ENCODE results near the gene C17orf78. TPM values are rescaled to one million over a fixed set of nuclear protein-coding genes. Genes with fewer than 3 reads are reported as not detected.
"Not testable (repeated sequence)": the region's sequence is repeated elsewhere in the genome, so short reads cannot be mapped to it uniquely, and the experiment has no call there.

C17orf78 gene
- total and polyA plus RNA-seq, 4 donors, result 0.57 TPM; not detected in 3

DNA sequence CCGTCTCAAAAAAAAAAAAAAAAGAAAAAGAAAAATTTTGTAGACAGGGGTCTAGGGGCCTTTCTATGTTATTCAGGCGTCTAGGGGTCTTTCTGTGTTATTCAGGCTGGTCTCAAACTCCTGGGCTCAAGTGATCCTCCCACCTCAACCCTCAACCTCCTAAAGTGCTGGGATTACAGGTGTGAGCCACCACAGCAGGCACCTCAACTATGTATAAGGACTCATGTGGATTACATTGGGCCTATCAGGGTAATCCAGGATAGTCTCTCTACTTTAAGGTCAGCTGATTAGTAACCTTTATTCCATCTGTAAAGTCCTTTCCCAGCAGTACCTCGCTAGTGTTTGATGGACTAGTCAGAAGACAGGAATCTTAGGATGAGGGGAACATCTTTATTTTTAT is 53.3 kb downstream of the C17orf78 start:
- Histone ChIP-seq H3K27ac (ENCODE audit: low read depth, low read length) (no peak overlapping the region), H3K4me3 (ENCODE audit: low read depth, low read length) (no peak overlapping the region), H3K27me3 (ENCODE audit: control insufficient read depth, insufficient read depth, low read length) (no peaks in the 10 kb centered on the region), H3K36me3 (ENCODE audit: control insufficient read depth, insufficient read depth, low read length) (peaks cover 31% of the 10 kb centered on the region), H3K4me1 (ENCODE audit: control insufficient read depth, insufficient read depth, low read length) (no peaks in the 10 kb centered on the region), H3K9me3 (ENCODE audit: control insufficient read depth, insufficient read depth, low read length) (no peaks in the 10 kb centered on the region)
- no peak for DNase-seq (ENCODE audit: low read depth in 4 of 6, low spot score in 6 of 6)
- no CpG with 5 or more reads among the region's 3 CpGs for WGBS (ENCODE audit: insufficient coverage)

- no CpG with 5 or more reads among the region's 1 CpG for WGBS (ENCODE audit: insufficient coverage)
- Histone ChIP-seq H3K27ac (ENCODE audit: low read depth, low read length) (no peak overlapping the region), H3K4me3 (ENCODE audit: low read depth, low read length) (no peak overlapping the region), H3K4me1 (ENCODE audit: control insufficient read depth, insufficient read depth, low read length) (no peaks in the 10 kb centered on the region), H3K27me3 (ENCODE audit: control insufficient read depth, insufficient read depth, low read length) (no peaks in the 10 kb centered on the region), H3K36me3 (ENCODE audit: control insufficient read depth, insufficient read depth, low read length) (peaks cover 29% of the 10 kb centered on the region), H3K9me3 (ENCODE audit: control insufficient read depth, insufficient read depth, low read length) (no peaks in the 10 kb centered on the region)
- DNase-seq (ENCODE audit: low read depth in 4 of 6, low spot score in 6 of 6), result no peak
Observed at GRCh38 chr17:37429453-37429852, 53.7 kb downstream of the C17orf78 start.

DNA sequence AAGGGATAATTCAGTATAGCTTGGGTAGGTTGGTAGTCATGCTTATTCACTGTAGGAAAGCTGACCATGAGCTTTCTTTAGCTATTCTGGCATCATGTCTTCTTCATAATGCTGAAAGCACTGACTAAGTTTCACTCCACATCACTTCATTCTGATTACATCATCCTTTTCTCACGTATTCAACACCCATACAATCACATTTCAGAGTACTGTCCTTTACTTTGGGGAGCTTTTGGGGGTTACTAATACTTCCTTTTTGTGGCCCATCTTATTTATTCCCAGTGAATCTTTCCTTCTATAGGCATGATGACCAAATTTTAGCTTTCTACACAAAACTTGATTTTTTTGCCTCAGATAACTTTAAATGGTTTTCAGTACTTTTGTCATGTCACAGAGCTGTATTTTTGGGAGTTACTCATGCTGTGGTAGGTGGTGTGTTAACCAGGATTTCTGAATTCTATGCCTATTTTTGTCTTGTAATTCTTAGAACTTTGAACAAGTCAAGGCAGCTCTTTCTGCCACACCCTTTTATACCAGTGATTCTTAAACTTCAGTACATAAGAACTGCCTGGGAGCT is 54.4 kb downstream of the C17orf78 start:
- no CpG with 5 or more reads among the region's 1 CpG for WGBS (ENCODE audit: insufficient coverage)
- Histone ChIP-seq H3K9me3 (ENCODE audit: control insufficient read depth, insufficient read depth, low read length) (no peaks in the 10 kb centered on the region), H3K4me3 (ENCODE audit: low read depth, low read length) (no peak overlapping the region), H3K4me1 (ENCODE audit: control insufficient read depth, insufficient read depth, low read length) (no peaks in the 10 kb centered on the region), H3K27me3 (ENCODE audit: control insufficient read depth, insufficient read depth, low read length) (no peaks in the 10 kb centered on the region), H3K36me3 (ENCODE audit: control insufficient read depth, insufficient read depth, low read length) (peaks cover 27% of the 10 kb centered on the region), H3K27ac (ENCODE audit: low read depth, low read length) (no peak overlapping the region)
- DNase-seq (ENCODE audit: low read depth in 4 of 6, low spot score in 6 of 6), result no peak

DNA sequence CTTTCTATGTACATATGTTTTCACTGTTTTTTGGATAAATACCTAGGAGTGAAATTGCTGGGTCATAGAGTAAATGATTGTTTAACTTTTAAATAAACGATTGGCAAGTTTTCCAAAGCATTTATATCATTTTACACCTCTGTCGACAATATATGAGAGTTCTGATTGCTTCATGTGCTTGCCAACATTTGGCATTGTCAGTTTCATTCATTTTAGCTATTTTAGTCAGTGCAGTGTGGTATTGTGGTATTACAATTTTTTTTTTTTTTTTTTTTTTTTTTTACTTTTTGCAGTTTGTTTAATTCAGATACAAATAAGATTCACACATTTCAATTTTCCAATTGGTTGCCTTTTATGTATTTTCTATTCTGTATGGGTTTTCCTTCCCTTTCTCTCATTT is 56.9 kb downstream of the C17orf78 start:
- no peak for DNase-seq (ENCODE audit: low read depth in 4 of 6, low spot score in 6 of 6)
- no peak overlapping the region for H3K4me3 ChIP-seq (ENCODE audit: low read depth, low read length)
- no peaks in the 10 kb centered on the region for H3K4me1 ChIP-seq (ENCODE audit: control insufficient read depth, insufficient read depth, low read length)
- no peaks in the 10 kb centered on the region for H3K27me3 ChIP-seq (ENCODE audit: control insufficient read depth, insufficient read depth, low read length)
- H3K27ac ChIP-seq (ENCODE audit: low read depth, low read length), result no peak overlapping the region
- H3K36me3 ChIP-seq (ENCODE audit: control insufficient read depth, insufficient read depth, low read length), result peaks cover 20% of the 10 kb centered on the region
- WGBS (ENCODE audit: insufficient coverage), result no CpG with 5 or more reads among the region's 2 CpGs
- H3K9me3 ChIP-seq (ENCODE audit: control insufficient read depth, insufficient read depth, low read length), result no peaks in the 10 kb centered on the region

DNA sequence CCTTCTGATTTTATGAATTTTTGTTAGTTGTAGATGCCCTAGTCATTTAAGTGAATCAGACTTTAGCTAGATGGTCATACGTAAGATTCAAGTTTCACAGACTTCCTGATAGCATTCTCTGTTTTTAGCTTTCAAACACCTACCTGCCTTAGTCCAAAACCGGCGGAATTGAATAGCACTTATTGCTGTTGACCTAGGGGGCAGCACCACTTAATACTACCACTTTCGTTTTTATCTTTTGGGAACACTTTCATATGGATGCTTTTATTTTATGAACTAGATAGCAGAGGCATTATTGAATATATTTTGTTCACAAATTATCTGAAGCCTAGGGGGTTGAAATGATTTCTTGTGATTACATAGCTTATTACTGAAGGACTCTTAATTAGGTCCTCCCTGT is 62.4 kb downstream of the C17orf78 start:
- Histone ChIP-seq H3K4me1 (ENCODE audit: control insufficient read depth, insufficient read depth, low read length) (no peaks in the 10 kb centered on the region), H3K27ac (ENCODE audit: low read depth, low read length) (no peak overlapping the region), H3K4me3 (ENCODE audit: low read depth, low read length) (no peak overlapping the region), H3K36me3 (ENCODE audit: control insufficient read depth, insufficient read depth, low read length) (peaks cover 28% of the 10 kb centered on the region), H3K27me3 (ENCODE audit: control insufficient read depth, insufficient read depth, low read length) (no peaks in the 10 kb centered on the region), H3K9me3 (ENCODE audit: control insufficient read depth, insufficient read depth, low read length) (no peaks in the 10 kb centered on the region)
- WGBS (ENCODE audit: insufficient coverage), result 80% methylated on average over 3 of the region's 4 CpGs
- no peak for DNase-seq (ENCODE audit: low read depth in 4 of 6, low spot score in 6 of 6)

- Histone ChIP-seq H3K27ac (ENCODE audit: low read depth, low read length) (no peak overlapping the region), H3K4me3 (ENCODE audit: low read depth, low read length) (no peak overlapping the region), H3K36me3 (ENCODE audit: control insufficient read depth, insufficient read depth, low read length) (peaks cover 23% of the 10 kb centered on the region), H3K9me3 (ENCODE audit: control insufficient read depth, insufficient read depth, low read length) (no peaks in the 10 kb centered on the region), H3K4me1 (ENCODE audit: control insufficient read depth, insufficient read depth, low read length) (no peaks in the 10 kb centered on the region), H3K27me3 (ENCODE audit: control insufficient read depth, insufficient read depth, low read length) (no peaks in the 10 kb centered on the region)
- DNase-seq (ENCODE audit: low read depth in 4 of 6, low spot score in 6 of 6), result no peak
- 100% methylated on average over 2 of the region's 2 CpGs for WGBS (ENCODE audit: insufficient coverage)
Observed at GRCh38 chr17:37440424-37440823, 64.6 kb downstream of the C17orf78 start.

GRCh38 chr17:37441369-37442014 is 65.7 kb downstream of the C17orf78 start:
- not testable (repeated sequence) for H3K4me3 ChIP-seq (ENCODE audit: low read depth, low read length); H3K27me3 ChIP-seq (ENCODE audit: control insufficient read depth, insufficient read depth, low read length); H3K27ac ChIP-seq (ENCODE audit: low read depth, low read length); H3K4me1 ChIP-seq (ENCODE audit: control insufficient read depth, insufficient read depth, low read length); H3K9me3 ChIP-seq (ENCODE audit: control insufficient read depth, insufficient read depth, low read length); DNase-seq (ENCODE audit: low read depth in 4 of 6, low spot score in 6 of 6)
- WGBS (ENCODE audit: insufficient coverage), result 96% methylated on average over 5 of the region's 12 CpGs
- peaks cover 21% of the 10 kb centered on the region for H3K36me3 ChIP-seq (ENCODE audit: control insufficient read depth, insufficient read depth, low read length)

Other genes with a start within 250 kb of the C17orf78 start
- gene ACACA, start 30.9 kb downstream of the C17orf78 start, total RNA-seq, result 10 to 100 TPM; 62.3 to 94.4 TPM
- gene ACACA, start 30.9 kb downstream of the C17orf78 start, polyA plus RNA-seq (ENCODE audit: insufficient read length in 2 of 2), result 10 to 100 TPM; 80.1 to 80.9 TPM
- gene TADA2A, start 30.9 kb downstream of the C17orf78 start, total RNA-seq, result 10 to 100 TPM; 26.4 to 40.0 TPM
- 10 to 100 TPM; 24.8 to 30.6 TPM for gene TADA2A, start 30.9 kb downstream of the C17orf78 start, polyA plus RNA-seq (ENCODE audit: insufficient read length in 2 of 2)
- 10 to 100 TPM; 15.6 to 22.9 TPM for gene DUSP14, start 113.9 kb downstream of the C17orf78 start, total RNA-seq
- gene DUSP14, start 113.9 kb downstream of the C17orf78 start, polyA plus RNA-seq (ENCODE audit: insufficient read length in 2 of 2), result 10 to 100 TPM; 13.8 to 17.3 TPM
- 10 to 100 TPM; 22.6 to 37.0 TPM for gene SYNRG, start 233.4 kb downstream of the C17orf78 start, total RNA-seq
- 10 to 100 TPM; 31.7 to 33.6 TPM for gene SYNRG, start 233.4 kb downstream of the C17orf78 start, polyA plus RNA-seq (ENCODE audit: insufficient read length in 2 of 2)

Data from spinal cord (tissue), 10 donors.